ENCODE results near the gene SYNGR4.
"Not testable (repeated sequence)": the region's sequence is repeated elsewhere in the genome, so short reads cannot be mapped to it uniquely, and the experiment has no call there.

Gene SYNGR4

GRCh38 chr19:48371771-48372170 lies 7.6 kb downstream of the SYNGR4 start:
- DNase-seq (ENCODE audit: low spot score) = not testable (repeated sequence)

DNA sequence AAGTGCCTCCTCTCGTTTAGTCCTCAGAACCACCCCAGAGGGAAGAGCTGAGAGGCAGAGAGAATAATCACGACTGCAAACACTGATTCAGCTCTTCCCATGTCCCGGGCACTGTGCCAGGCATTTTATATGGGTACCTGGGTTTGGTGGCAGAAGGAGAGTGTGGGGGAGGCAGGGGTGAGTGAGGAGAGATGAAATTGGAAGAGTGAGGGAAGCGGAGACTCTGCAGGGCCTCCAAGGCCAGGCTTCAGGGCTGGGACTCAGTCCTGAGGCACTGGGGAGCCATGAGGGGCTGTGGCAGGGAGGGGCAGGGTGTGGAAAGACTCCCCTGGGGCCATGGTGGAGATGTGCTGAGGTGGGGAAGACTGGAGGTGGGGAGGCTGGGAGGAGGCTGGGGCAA lies 8.7 kb downstream of the SYNGR4 start:
- no peak for DNase-seq (ENCODE audit: low spot score)

DNA sequence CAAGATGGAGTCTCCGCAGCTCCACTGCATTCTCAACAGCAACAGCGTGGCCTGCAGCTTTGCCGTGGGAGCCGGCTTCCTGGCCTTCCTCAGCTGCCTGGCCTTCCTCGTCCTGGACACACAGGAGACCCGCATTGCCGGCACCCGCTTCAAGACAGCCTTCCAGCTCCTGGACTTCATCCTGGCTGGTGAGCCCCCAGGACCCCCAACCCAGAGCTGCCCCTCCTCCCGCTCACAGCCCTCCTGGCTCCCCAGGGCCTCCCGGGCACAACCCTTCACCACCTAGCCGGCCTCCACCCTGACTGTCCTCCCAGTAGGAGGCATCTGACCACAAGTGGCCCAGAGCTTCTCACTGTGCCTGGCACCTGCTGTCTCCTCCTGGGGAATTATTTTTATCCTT lies 9.4 kb downstream of the SYNGR4 start:
- no peak for DNase-seq (ENCODE audit: low spot score)

GRCh38 chr19:48378194-48378570 lies 14.0 kb downstream of the SYNGR4 start:
- no peak for DNase-seq (ENCODE audit: low spot score)

DNA sequence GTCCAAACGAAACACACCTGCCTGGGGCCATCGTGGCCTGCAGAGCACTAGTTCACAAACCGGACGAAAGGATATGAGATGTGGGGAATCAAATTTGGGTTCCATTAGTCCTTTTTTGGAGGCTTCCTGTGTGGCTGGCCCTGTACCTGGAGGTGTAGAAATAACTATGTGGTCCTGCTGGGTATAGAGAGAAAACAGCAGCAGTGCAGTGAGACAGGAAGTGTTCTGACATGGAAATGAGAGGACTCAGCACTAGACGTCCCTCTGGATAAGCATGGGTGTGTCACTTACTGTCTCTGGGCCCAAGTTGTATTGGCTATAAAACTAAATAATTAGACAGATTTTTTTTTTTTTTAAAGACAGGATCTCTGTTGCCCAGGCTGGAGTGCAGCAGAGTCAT lies 14.9 kb downstream of the SYNGR4 start:
- no peak for DNase-seq (ENCODE audit: low spot score)

- no peak for DNase-seq (ENCODE audit: low spot score)
Measured at GRCh38 chr19:48381178-48381950, 17.2 kb downstream of the SYNGR4 start.

- DNase-seq (ENCODE audit: low spot score) = no peak
Measured at GRCh38 chr19:48382286-48382685, 18.1 kb downstream of the SYNGR4 start.

- no peak for DNase-seq (ENCODE audit: low spot score)
Measured at GRCh38 chr19:48385461-48386087, 21.4 kb downstream of the SYNGR4 start.

DNA sequence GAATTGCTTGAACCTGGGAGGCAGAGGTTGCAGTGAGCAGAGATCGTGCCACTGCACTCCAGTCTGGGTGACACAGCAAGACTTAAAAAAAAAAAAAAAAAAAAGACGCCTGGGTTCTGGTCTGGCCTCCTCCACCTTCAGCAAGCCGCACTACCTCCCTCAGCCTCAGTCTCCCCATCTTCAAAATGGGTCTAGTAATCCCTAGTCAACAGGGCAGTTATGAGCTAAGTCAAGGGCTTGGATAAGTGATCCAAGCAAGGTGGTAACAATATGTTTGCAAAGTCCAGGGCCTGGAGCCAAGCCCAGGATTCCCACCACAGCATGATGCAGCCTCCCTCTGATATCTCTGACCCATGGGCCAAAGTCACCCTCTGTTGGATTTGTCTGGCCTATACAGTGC lies 22.8 kb downstream of the SYNGR4 start:
- DNase-seq (ENCODE audit: low spot score) = no peak

DNA sequence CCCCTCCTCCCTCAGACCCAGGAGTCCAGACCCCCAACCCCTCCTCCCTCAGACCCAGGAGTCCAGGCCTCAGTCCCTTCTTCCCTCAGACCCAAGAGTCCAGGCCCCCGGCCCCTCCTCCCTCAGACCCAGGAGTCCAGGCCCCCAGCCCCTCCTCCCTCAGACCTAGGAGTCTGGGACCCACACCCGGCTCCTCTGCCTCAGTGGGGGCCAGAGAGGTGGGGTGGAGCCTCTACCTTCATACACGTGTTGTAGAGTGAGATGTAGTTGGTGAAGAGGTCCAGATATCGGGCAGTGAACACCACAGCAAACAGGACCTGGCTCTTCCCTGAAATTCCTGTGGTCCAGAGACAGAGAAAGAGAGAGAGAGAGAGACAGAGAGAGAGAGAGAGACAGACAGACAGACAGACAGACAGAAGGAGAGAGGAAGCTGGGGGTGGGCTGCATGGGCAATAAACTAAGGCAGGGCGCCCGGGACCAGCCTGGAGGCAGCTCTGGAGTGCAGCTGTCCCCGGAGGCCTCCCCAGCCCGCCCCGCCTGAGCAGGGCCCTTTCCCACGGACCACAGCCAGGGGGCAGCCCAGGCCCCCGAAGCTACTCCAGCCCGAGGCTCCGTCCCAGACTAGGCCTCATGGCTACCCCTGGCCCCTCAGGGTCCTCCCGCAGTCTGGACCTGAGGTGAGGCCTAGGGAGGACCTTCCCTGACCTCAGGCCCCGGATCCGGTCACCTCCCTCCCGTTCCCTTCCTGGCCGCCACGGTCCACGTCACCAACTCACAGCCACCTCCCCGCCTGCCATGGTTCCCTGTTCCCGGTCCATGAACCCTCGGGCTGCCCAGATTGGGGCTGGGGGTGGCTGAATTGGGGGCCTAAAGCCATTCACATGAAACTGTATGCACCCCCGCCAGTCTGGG lies 26.3 kb downstream of the SYNGR4 start:
- DNase-seq (ENCODE audit: low spot score) = peak; percentile 32

GRCh38 chr19:48391100-48392005 lies 27.2 kb downstream of the SYNGR4 start, which contains the start of gene KDELR1:
Gene KDELR1, minus strand, starts transcription at chr19:48391551. Its CDS starts 193 bp downstream, at chr19:48391358.
- peak; percentile 76 for DNase-seq (ENCODE audit: low spot score)

- DNase-seq (ENCODE audit: low spot score) = not testable (repeated sequence)
Measured at GRCh38 chr19:48392006-48392344, 27.8 kb downstream of the SYNGR4 start.

DNA sequence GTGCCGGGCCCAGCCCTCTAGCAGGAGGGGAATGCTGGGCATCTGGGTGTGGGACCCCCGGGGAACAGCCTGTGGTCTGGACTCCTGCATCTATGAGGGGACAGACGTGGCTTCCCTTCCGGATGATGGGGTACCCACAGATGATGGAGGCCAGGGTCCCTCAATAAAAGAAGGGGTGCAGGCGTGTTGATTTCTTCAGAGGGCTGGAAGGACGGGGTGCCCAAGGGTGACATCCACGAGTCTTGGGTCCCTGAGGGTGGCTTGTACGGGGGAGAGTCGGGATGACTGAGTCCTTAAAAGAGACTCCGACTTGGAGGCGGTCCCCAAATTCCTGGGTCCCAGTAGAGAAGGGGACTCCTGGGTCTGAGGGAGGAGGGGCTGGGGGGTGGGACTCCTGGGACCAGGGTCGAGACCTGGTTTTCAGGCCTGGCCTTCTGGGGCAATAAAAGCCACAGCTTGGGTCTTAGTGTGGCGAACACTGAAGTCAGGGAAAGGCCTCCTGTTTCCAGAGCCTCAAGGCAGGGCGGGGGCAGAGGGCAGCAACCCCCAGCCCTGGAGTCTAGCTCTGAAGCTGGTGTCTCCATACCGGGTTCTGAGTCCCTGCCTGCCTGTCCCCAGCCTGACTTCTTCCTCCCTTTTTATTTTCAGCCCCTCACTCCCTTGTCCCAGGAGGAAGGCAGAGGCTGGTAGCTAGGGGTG lies 28.8 kb downstream of the SYNGR4 start:
- no peak for DNase-seq (ENCODE audit: low spot score)

GRCh38 chr19:48393559-48394330 lies 29.6 kb downstream of the SYNGR4 start, which contains the start of gene GRIN2D:
Gene GRIN2D, plus strand, starts transcription at chr19:48393668. Its CDS starts 4,725 bp downstream, at chr19:48398393.
- no peak for DNase-seq (ENCODE audit: low spot score)

GRCh38 chr19:48394331-48395169 lies 30.4 kb downstream of the SYNGR4 start:
- DNase-seq (ENCODE audit: low spot score) = no peak

GRCh38 chr19:48395170-48395455 lies 30.9 kb downstream of the SYNGR4 start:
- no peak for DNase-seq (ENCODE audit: low spot score)

GRCh38 chr19:48395499-48395898 lies 31.3 kb downstream of the SYNGR4 start:
- DNase-seq (ENCODE audit: low spot score) = no peak

GRCh38 chr19:48396016-48396823 lies 32.1 kb downstream of the SYNGR4 start:
- no peak for DNase-seq (ENCODE audit: low spot score)

GRCh38 chr19:48396824-48397176 lies 32.6 kb downstream of the SYNGR4 start:
- DNase-seq (ENCODE audit: low spot score) = no peak

Data from pons (tissue), 1 donor.